K562 (cell line): ENCODE data around the gene APOM.

Experiments
- ARID2 ChIP-seq: fragments of 450-650 bp; IDR thresholded peaks from 2 replicates; pipeline ENCODE4 v1.6.1; 2017; ENCODE audit warnings: antibody characterized with exemption, mild to moderate bottlenecking
- BACH1 ChIP-seq: fragments of 200-800 bp; sonication (Bioruptor generic); IDR thresholded peaks from 2 replicates; pipeline ENCODE4 v1.6.1; 2016; ENCODE audit warnings: missing genetic modification characterization, missing compliant biosample characterization
- BCOR ChIP-seq: fragments of 450-650 bp; IDR thresholded peaks from 2 replicates; pipeline ENCODE4 v1.6.1; 2016
- BHLHE40 ChIP-seq: IDR thresholded peaks from 2 replicates; pipeline ENCODE4 v1.6.1; 2011; ENCODE audit warnings: low read length, improper control_type of control experiment
- CAMTA2 ChIP-seq: fragments of 250-450 bp; sonication (Bioruptor Pico); conservative IDR thresholded peaks from 2 replicates; pipeline ENCODE4 v1.5.1; 2022
- HLTF ChIP-seq: fragments of 450-650 bp; IDR thresholded peaks from 2 replicates; pipeline ENCODE4 v1.6.1; 2016
- JUND ChIP-seq, 2 experiments: IDR thresholded peaks; 2 replicates in 1 of 2; 3 replicates in 1 of 2; pipeline ENCODE4 v1.6.1; 2011; ENCODE audit warnings: borderline replicate concordance in 2 of 2, low read depth in 2 of 2, low read length in 2 of 2, improper control_type of control experiment in 1 of 2, missing biosample characterization in 1 of 2, missing genetic modification characterization in 1 of 2, missing genetic modification reagents in 1 of 2
- NR1H2 ChIP-seq: sonication (generic); formaldehyde crosslinking; IDR thresholded peaks from 2 replicates; pipeline ENCODE4 v1.4.0; 2020; ENCODE audit warnings: mild to moderate bottlenecking, missing genetic modification reagents
- RBM22 ChIP-seq: fragments of 200-400 bp; formaldehyde crosslinking; IDR thresholded peaks from 2 replicates; pipeline ENCODE4 v1.6.1; 2018; ENCODE audit warnings: low read length, low read depth; ENCODE audit not compliant: poor library complexity, severe bottlenecking
- TF ChIP-seq, protein P1 (sequence below): fragments of 200-800 bp; sonication (Bioruptor generic); IDR thresholded peaks from 2 replicates; pipeline ENCODE4 v1.6.1; 2017; ENCODE audit warnings: missing genetic modification characterization, missing compliant biosample characterization
- TF ChIP-seq, protein P2 (sequence below), 2 experiments: IDR thresholded peaks in 1 of 2; conservative IDR thresholded peaks in 1 of 2; 2 replicates each; pipeline ENCODE4 v1.6.1; 2016; ENCODE audit warnings: low read depth in 2 of 2, mild to moderate bottlenecking in 1 of 2, missing compliant biosample characterization in 1 of 2, missing genetic modification characterization in 1 of 2, moderate library complexity in 1 of 2
- TF ChIP-seq, protein P3 (sequence below), 3 experiments: IDR thresholded peaks in 2 of 3; conservative IDR thresholded peaks in 1 of 3; 2 replicates each; pipeline ENCODE4 v1.5.1; 2011 to 2012; ENCODE audit warnings: low read length in 3 of 3, mild to moderate bottlenecking in 3 of 3, control low read depth in 2 of 3, improper control_type of control experiment in 1 of 3, inconsistent platforms in 1 of 3, low read depth in 1 of 3, mixed read lengths in 1 of 3, moderate library complexity in 1 of 3; ENCODE audit not compliant: insufficient read depth in 2 of 3

DNA sequence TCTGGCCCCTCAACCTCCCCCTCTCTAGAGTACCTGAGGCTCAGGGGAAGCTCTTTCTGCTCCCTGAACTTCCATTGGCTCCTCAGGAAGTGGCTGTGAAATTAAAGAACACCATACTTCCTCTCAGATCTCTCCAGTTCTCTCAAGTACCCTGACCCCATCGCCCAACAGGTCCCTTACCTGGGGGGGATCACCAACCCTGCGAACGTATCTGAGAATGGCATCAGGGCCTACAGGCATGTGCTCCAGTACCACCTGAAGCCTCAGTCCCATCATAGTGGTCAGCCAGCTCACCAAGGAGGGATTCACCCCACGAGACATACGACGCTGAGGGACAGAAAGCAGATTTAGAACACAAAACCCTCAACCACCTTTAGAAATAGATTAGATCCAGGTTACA is 15.1 kb upstream of the APOM start:
- TF ChIP-seq CAMTA2 = no peak
- no peak for TF ChIP-seq RBM22
- TF ChIP-seq ARID2 = no peak
- TF ChIP-seq, protein P1, sequence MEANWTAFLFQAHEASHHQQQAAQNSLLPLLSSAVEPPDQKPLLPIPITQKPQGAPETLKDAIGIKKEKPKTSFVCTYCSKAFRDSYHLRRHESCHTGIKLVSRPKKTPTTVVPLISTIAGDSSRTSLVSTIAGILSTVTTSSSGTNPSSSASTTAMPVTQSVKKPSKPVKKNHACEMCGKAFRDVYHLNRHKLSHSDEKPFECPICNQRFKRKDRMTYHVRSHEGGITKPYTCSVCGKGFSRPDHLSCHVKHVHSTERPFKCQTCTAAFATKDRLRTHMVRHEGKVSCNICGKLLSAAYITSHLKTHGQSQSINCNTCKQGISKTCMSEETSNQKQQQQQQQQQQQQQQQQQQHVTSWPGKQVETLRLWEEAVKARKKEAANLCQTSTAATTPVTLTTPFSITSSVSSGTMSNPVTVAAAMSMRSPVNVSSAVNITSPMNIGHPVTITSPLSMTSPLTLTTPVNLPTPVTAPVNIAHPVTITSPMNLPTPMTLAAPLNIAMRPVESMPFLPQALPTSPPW (CRISPR knock-in tag) = no peak
- TF ChIP-seq, protein P2, sequence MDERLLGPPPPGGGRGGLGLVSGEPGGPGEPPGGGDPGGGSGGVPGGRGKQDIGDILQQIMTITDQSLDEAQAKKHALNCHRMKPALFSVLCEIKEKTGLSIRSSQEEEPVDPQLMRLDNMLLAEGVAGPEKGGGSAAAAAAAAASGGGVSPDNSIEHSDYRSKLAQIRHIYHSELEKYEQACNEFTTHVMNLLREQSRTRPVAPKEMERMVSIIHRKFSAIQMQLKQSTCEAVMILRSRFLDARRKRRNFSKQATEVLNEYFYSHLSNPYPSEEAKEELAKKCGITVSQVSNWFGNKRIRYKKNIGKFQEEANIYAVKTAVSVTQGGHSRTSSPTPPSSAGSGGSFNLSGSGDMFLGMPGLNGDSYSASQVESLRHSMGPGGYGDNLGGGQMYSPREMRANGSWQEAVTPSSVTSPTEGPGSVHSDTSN (CRISPR knock-in tag; IDR thresholded peaks at IDR 0.05; ENCODE audit: low read depth) = no peak
- TF ChIP-seq, protein P2 (tag; conservative IDR thresholded peaks at IDR 0.05; ENCODE audit: low read depth) = no peak
- TF ChIP-seq BACH1 (tag) = no peak
- TF ChIP-seq, protein P3, sequence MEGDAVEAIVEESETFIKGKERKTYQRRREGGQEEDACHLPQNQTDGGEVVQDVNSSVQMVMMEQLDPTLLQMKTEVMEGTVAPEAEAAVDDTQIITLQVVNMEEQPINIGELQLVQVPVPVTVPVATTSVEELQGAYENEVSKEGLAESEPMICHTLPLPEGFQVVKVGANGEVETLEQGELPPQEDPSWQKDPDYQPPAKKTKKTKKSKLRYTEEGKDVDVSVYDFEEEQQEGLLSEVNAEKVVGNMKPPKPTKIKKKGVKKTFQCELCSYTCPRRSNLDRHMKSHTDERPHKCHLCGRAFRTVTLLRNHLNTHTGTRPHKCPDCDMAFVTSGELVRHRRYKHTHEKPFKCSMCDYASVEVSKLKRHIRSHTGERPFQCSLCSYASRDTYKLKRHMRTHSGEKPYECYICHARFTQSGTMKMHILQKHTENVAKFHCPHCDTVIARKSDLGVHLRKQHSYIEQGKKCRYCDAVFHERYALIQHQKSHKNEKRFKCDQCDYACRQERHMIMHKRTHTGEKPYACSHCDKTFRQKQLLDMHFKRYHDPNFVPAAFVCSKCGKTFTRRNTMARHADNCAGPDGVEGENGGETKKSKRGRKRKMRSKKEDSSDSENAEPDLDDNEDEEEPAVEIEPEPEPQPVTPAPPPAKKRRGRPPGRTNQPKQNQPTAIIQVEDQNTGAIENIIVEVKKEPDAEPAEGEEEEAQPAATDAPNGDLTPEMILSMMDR (IDR thresholded peaks at IDR 0.05 in 2 of 3, conservative IDR thresholded peaks at IDR 0.05 in 1 of 3; ENCODE audit: insufficient read depth in 2 of 3, low read depth in 1 of 3, low read length in 3 of 3) = no peak
- TF ChIP-seq HLTF = no peak
- TF ChIP-seq NR1H2 (CRISPR knock-in tag) = no peak
- no peak for TF ChIP-seq BCOR
- TF ChIP-seq JUND (IDR thresholded peaks at IDR 0.05; ENCODE audit: borderline replicate concordance, low read depth, low read length) = no peak
- no peak for TF ChIP-seq JUND (tag; IDR thresholded peaks at IDR 0.05; ENCODE audit: borderline replicate concordance, low read depth, low read length)
- TF ChIP-seq BHLHE40 = no peak
